ENCODE data around the gene NDOR1. TPM values are rescaled to one million over a fixed set of nuclear protein-coding genes. Genes with fewer than 3 reads are reported as not detected.
A peak's percentile ranks its signal among the peaks of the same experiment; 100 is the strongest.

The NDOR1 gene
- total RNA-seq, 4 donors from 2014 or later = 9.4 to 20.1 (median 14.3) TPM

DNA sequence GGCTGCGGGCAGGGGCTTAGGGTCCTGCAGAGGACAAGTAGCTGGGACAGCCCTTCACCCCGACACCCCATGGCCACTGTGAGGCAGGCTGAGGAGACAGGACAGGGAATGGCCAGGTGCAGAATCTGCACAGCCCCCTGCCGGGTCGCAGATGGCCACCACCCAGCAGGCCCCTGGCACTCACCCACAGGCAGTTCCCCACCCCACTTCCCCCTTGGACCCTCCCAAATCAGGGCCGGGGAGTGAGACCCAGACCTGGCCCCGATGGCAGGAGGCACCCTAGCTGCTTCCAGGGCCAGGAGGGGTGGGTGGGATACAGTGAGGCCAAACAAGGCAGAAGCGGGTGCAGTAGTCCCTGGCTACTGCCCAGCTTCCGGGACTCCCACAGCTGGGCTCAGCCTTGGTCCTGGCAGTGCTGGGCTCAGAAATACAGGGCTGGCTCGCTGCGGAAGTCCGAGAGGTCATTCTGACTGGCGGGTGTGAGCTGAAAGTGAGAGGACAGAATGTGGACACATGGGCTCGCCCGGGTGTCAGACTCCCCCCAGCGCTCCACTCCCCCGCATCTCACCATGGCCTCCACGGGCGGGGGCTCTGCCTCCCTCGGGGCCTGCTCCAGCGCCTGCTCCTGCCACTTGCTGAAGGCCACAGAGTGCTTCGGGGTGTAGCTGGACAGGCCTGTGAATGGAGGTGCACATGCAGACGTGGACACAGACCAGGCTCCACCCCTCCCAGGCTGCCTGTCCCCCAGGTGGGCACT is 13.6 kb upstream of the NDOR1 start:
- Histone ChIP-seq H3K9me3 (no peaks in the 10 kb centered on the region), H3K36me3 (peaks cover 0 to 32% (median 7%) of the 10 kb centered on the region in 3 donors), H3K4me3 (no peak overlapping the region), H3K27me3 (no peaks in the 10 kb centered on the region), H3K4me1 (peaks cover 7 to 64% (median 26%) of the 10 kb centered on the region in 4 donors), H3K27ac (no peak overlapping the region)
- DNase-seq (ENCODE audit: low spot score in 2 of 2) = no peak
- 76 to 80% methylated on average over 19 of the region's 22 CpGs for WGBS, 2 donors
- TF ChIP-seq, protein P1, sequence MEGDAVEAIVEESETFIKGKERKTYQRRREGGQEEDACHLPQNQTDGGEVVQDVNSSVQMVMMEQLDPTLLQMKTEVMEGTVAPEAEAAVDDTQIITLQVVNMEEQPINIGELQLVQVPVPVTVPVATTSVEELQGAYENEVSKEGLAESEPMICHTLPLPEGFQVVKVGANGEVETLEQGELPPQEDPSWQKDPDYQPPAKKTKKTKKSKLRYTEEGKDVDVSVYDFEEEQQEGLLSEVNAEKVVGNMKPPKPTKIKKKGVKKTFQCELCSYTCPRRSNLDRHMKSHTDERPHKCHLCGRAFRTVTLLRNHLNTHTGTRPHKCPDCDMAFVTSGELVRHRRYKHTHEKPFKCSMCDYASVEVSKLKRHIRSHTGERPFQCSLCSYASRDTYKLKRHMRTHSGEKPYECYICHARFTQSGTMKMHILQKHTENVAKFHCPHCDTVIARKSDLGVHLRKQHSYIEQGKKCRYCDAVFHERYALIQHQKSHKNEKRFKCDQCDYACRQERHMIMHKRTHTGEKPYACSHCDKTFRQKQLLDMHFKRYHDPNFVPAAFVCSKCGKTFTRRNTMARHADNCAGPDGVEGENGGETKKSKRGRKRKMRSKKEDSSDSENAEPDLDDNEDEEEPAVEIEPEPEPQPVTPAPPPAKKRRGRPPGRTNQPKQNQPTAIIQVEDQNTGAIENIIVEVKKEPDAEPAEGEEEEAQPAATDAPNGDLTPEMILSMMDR (IDR thresholded peaks at IDR 0.05) = no peak
- no peak for TF ChIP-seq EP300 (IDR thresholded peaks at IDR 0.05)
- no peak for TF ChIP-seq POLR2A (IDR thresholded peaks at IDR 0.05)

DNA sequence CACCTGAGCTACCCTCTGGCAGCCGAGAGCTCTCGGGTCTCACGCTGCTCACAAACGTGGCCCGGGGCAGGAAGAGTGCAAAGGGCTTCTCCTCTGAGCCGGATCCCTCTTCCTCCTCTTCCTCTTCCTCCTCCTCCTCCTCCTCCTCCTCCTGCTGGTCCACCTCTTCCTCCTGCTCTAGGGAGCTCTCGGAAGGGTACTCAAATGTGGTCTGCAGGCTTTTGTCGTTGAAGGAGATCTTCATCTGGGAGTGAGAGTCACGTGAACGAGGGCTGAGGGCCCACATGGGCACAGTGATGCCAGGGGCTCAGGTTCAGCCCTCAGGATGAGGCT is 13.1 kb upstream of the NDOR1 start:
- H3K4me3 ChIP-seq = no peak overlapping the region
- no peaks in the 10 kb centered on the region for H3K9me3 ChIP-seq
- H3K36me3 ChIP-seq = peaks cover 0 to 27% (median 7%) of the 10 kb centered on the region in 3 donors
- no peaks in the 10 kb centered on the region for H3K27me3 ChIP-seq
- H3K4me1 ChIP-seq = peaks cover 7 to 64% (median 20%) of the 10 kb centered on the region in 4 donors
- WGBS, 2 donors = 75 to 79% methylated on average over 10 of the region's 10 CpGs
- no peak overlapping the region for H3K27ac ChIP-seq
- no peak for DNase-seq (ENCODE audit: low spot score in 2 of 2)
- TF ChIP-seq POLR2A (IDR thresholded peaks at IDR 0.05) = no peak
- TF ChIP-seq EP300 (IDR thresholded peaks at IDR 0.05) = no peak
- TF ChIP-seq, protein P1 (IDR thresholded peaks at IDR 0.05) = no peak

DNA sequence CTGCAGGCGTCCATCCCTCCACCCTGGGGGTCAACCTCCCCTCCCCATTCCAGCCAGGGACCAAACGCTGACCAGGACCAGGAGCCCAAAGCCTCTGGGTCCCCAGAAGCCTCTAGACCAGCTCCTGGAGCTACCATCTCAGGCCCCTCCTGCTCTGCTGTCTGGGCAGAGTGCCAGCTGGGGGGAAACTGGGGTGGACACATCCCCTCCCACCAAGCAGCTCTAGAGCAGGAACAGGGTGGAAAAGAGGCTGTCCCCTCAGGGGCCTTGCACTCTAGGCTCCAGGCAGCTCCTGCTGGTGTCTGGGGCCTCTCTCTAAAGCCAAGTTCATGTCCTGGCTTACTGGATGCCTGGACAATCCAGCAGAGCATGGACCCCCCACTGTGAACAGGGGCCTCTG is 12.6 kb upstream of the NDOR1 start:
- Histone ChIP-seq H3K4me3 (no peak overlapping the region), H3K27ac (no peak overlapping the region), H3K36me3 (peaks cover 0 to 27% (median 7%) of the 10 kb centered on the region in 3 donors), H3K4me1 (peaks cover 7 to 64% (median 17%) of the 10 kb centered on the region in 4 donors), H3K9me3 (no peaks in the 10 kb centered on the region), H3K27me3 (no peaks in the 10 kb centered on the region)
- TF ChIP-seq EP300 (IDR thresholded peaks at IDR 0.05) (no peak), POLR2A (IDR thresholded peaks at IDR 0.05) (no peak)
- TF ChIP-seq, protein P1 (IDR thresholded peaks at IDR 0.05) = no peak
- 60 to 86% methylated on average over 1 to 2 of the region's 2 CpGs for WGBS, 2 donors
- no peak for DNase-seq (ENCODE audit: low spot score in 2 of 2)

DNA sequence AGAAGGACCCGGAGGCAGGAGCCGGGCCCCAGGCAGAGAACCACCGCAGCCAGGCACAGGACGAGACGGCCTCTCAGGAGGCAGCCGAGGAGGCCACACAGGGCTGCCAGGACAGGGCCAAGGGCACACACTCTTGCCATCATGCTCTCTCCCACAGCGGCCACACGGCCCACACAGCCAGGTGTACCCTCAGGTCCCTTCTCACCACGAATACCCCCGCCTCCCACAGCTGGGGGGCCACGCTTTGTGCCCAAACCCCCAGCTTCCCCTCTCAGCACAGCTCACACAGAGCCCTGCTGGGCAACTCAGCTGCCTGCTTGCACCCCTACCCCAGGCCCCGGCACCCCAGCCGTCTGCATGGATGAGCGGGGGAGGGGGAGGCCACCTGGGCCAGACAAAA is 11.7 kb upstream of the NDOR1 start:
- 84 to 86% methylated on average over 11 to 13 of the region's 14 CpGs for WGBS, 2 donors
- H3K27ac ChIP-seq = no peak overlapping the region
- no peak for DNase-seq (ENCODE audit: low spot score in 2 of 2)
- no peaks in the 10 kb centered on the region for H3K27me3 ChIP-seq
- no peak overlapping the region for H3K4me3 ChIP-seq
- no peak for TF ChIP-seq POLR2A (IDR thresholded peaks at IDR 0.05)
- TF ChIP-seq, protein P1 (IDR thresholded peaks at IDR 0.05) = no peak
- no peak for TF ChIP-seq EP300 (IDR thresholded peaks at IDR 0.05)
- peaks cover 0 to 27% (median 7%) of the 10 kb centered on the region in 3 donors for H3K36me3 ChIP-seq
- H3K4me1 ChIP-seq = peaks cover 7 to 72% (median 20%) of the 10 kb centered on the region in 4 donors
- no peaks in the 10 kb centered on the region for H3K9me3 ChIP-seq

DNA sequence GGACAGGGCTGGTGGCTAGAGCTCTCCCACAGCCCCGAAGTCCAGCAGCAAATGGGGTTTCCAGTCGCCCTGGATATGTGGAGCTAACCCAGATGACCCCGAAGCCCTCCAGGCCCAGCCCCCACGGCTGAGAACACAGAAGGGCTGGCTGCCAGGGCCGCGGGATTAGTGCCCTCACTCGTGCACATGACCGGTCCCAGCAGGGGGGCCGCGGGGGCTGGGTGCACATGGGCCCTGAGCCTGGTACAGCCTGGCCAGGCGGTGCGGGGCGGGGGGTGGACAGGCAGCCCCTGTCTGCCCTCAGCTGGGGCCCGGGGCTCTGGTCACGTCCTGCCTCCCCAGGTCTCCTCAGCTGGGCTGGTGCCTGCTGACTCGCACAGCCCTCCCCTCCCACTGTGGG is 11.1 kb upstream of the NDOR1 start:
- Histone ChIP-seq H3K4me1 (peaks cover 11 to 74% (median 22%) of the 10 kb centered on the region in 4 donors), H3K27me3 (no peaks in the 10 kb centered on the region), H3K36me3 (peaks cover 0 to 27% (median 7%) of the 10 kb centered on the region in 3 donors), H3K9me3 (no peaks in the 10 kb centered on the region), H3K27ac (peak overlapping the region in 1 of 4 donors; percentile 0), H3K4me3 (no peak overlapping the region)
- WGBS, 2 donors = 47 to 62% methylated on average over 2 to 12 of the region's 16 CpGs
- TF ChIP-seq, protein P1 (IDR thresholded peaks at IDR 0.05) = no peak
- no peak for TF ChIP-seq EP300 (IDR thresholded peaks at IDR 0.05)
- TF ChIP-seq POLR2A (IDR thresholded peaks at IDR 0.05) = no peak
- DNase-seq (ENCODE audit: low spot score in 2 of 2) = no peak
